ENCODE results near the gene N4BP2L2.

- TF ChIP-seq CTCF (optimal IDR thresholded peaks at IDR 0.05 in 1 of 3, IDR thresholded peaks at IDR 0.05 in 1 of 3, conservative IDR thresholded peaks at IDR 0.05 in 1 of 3; ENCODE audit: extremely low read depth in 1 of 3, insufficient read depth in 2 of 3, low read length in 3 of 3), result no peak
- TF ChIP-seq EZH2 (IDR thresholded peaks at IDR 0.05; ENCODE audit: low read length), result no peak
These were observed 48.6 kb upstream of the N4BP2L2 start for GRCh38 chr13:32587011-32587810.

Data from keratinocyte (primary cell).